Endothelial cell of umbilical vein (primary cell): ENCODE results near the gene KCNJ15.

Experiments used
- CTCF ChIP-seq, 2 donors: IDR thresholded peaks; 1 replicate in 1 of 2; 2 replicates in 1 of 2; pipeline ENCODE4 v1.5.1; 2011; ENCODE audit warnings: low read length in 2 of 2, mild to moderate bottlenecking in 2 of 2, moderate library complexity in 2 of 2, control low read depth in 1 of 2, inconsistent platforms in 1 of 2, low read depth in 1 of 2; ENCODE audit not compliant: insufficient read depth in 1 of 2; ENCODE audit errors: extremely low read depth in 1 of 2
- MAX ChIP-seq: IDR thresholded peaks from 2 replicates; pipeline ENCODE4 v1.6.1; 2011; ENCODE audit not compliant: insufficient read depth, insufficient read length

- no peak for TF ChIP-seq MAX
- TF ChIP-seq CTCF (IDR thresholded peaks at IDR 0.05; ENCODE audit: extremely low read depth in 1 of 2, insufficient read depth in 1 of 2, low read depth in 1 of 2, low read length in 2 of 2), result no peak
Measured at GRCh38 chr21:38282921-38283320, 26.1 kb downstream of the KCNJ15 start.
